LNCAP (cell line): Measurements from ENCODE around the gene C11orf71.

ENCODE experiments used
- TF ChIP-seq, protein P1 (sequence below): fragments of 450-650 bp; IDR thresholded peaks from 2 replicates; pipeline ENCODE4 v1.5.1; 2017; ENCODE audit warnings: mild to moderate bottlenecking

C11orf71 gene, protein sequence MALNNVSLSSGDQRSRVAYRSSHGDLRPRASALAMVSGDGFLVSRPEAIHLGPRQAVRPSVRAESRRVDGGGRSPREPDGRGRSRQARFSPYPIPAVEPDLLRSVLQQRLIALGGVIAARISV

DNA sequence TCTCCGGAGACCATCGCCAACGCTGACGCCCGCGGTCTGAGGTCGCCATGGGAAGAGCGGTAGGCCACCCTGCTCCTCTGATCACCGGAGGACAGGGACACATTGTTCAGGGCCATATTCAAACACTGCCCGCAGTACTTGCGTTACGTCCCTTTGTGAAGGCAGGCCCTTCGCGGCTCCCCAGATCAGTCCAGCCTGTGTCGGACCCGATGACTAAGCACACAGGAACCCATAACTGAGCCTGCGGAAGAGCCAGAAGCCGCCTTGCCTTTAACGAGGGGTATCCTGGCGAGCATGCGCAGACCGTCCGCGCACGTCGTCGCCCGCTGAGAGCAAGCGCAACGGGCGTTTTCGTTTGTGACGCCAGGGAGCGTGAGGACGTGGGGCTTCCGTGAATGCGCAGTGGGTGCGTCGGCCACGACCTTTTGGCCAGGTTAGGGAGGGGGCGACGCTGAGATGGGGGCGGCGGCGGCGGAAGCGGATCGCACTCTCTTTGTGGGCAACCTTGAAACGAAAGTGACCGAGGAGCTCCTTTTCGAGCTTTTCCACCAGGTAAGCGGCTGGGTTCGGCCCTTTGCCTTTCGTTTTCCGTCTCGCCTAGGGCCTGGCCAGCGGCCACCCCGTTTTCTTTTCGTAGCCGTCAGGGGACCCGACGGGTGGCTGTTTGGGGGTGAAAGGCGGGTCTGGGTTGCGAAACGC, at the start of gene C11orf71, which contains the start of gene RBM7:
Gene C11orf71 (minus strand): TSS at position 296 of the 699 bp plus-strand sequence. CDS start 180 bp downstream, at position 116.
Gene RBM7 (plus strand): TSS at position 451 of the 699 bp plus-strand sequence. CDS start 6 bp downstream, at position 457.
- TF ChIP-seq, protein P1, sequence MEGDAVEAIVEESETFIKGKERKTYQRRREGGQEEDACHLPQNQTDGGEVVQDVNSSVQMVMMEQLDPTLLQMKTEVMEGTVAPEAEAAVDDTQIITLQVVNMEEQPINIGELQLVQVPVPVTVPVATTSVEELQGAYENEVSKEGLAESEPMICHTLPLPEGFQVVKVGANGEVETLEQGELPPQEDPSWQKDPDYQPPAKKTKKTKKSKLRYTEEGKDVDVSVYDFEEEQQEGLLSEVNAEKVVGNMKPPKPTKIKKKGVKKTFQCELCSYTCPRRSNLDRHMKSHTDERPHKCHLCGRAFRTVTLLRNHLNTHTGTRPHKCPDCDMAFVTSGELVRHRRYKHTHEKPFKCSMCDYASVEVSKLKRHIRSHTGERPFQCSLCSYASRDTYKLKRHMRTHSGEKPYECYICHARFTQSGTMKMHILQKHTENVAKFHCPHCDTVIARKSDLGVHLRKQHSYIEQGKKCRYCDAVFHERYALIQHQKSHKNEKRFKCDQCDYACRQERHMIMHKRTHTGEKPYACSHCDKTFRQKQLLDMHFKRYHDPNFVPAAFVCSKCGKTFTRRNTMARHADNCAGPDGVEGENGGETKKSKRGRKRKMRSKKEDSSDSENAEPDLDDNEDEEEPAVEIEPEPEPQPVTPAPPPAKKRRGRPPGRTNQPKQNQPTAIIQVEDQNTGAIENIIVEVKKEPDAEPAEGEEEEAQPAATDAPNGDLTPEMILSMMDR, result no peak

DNA sequence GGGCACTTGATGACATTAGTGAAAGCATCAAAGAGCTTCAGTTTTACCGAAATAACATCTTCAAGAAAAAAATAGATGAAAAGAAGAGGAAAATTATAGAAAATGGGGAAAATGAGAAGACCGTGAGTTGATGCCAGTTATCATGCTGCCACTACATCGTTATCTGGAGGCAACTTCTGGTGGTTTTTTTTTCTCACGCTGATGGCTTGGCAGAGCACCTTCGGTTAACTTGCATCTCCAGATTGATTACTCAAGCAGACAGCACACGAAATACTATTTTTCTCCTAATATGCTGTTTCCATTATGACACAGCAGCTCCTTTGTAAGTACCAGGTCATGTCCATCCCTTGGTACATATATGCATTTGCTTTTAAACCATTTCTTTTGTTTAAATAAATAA, 49.5 kb upstream of the C11orf71 start:
- TF ChIP-seq, protein P1, result no peak

DNA sequence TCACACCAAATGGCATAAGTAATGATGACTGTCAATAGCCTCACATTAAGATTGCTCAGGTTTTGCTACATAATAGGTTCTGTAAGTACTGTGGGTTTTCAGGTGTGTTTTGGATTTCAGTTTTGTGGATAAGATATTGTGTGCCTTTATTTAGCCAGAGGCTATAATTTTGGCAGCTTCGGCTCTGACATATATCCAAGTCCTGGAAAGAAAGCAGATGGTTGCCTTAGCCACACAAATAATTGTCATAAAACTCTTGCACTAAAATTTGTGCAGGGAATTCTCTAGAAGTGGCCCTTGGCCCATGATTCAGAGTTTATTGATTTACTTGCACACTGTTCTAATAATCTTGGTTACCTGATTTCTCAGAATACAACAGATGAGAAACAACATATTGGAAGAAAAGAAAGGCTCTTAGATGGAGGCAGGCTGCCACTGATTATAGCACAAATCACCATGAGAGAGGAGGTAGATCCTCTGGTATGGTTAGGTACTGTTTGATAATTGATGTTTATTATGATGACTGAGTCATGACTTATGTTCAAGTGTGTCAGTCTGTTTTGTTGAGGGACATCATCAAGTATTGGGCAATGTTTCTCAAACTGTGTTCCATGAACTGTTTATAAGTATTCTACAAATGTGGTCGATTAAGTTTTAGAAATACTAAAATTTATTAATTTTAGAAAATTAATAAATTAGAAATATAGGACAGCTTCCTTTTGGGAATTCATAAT, 48.6 kb upstream of the C11orf71 start:
- TF ChIP-seq, protein P1, result no peak

DNA sequence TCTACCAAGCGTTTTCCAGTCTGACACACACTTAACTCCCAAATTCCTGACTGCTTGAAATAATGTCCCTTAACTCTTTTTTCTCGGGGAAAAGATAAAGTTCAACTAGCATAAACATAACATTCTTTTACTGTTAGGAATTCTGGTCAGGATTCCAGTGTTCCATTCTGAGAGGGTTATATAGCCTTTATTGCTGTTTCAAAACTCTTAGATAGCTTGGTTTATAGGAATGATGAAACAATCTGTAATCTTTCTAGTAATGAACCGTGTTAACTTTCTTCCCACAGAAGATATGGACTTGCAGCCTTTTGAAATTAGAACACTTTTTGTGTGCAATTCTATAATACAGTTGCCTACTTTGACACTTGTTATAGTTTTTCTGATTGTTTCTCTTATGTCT, 47.6 kb upstream of the C11orf71 start:
- TF ChIP-seq, protein P1, result no peak

DNA sequence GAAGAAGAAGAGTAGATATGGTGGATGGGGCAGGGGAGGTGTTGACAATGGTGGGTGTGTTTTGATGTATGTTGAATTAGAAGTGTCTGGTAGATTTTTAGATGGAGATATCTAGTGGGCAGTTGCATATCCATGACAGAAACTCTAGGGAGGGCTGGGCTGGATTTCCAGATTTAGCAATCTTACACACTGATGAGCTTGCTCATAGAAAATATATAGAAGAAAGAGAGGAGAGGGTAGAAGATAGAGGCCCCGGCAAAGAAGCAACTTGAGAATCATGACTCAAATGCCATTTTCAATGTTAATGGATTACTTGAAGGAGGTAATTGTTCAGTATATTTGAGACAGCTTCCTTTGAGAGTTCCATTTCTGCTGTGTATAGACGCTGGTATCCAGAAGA, 47.1 kb upstream of the C11orf71 start:
- TF ChIP-seq, protein P1, result no peak

DNA sequence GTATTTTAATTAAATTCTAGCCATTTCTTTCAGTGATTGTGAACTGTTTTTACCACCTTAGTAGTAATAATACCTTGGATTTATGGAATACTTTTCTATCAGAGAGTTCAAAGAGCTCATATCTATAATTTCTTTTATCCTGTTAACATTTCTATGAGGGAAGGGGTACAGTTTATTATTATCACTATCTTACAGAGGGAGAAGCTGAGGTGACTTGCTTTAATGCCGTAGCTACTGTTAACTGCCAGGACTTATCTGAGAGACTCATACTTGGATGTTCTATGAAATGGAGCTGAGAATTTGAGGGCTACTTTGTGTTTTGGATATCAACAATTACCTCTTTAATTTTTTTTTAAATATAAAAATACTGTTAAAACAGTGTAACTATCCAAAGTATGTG, 42.2 kb upstream of the C11orf71 start:
- TF ChIP-seq, protein P1, result no peak

DNA sequence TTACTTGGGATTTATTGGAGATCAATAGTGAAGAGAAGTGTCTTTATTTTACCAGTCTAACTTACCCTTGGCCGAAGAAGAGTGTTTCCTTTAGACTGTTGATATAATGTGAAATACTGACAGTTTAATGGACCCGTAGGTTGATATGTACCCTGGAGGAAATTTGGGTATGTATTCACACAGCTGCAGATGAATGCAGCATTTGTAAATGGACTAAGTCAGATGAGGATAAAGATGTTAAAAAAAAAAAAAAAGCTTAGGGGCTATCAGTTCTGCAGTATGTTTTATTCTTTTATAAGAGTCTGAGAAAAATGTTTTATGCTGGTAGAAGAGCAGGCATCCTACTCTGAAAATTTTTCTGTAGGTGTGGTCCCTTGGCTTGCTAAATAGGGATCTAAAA, 41.6 kb upstream of the C11orf71 start:
- TF ChIP-seq, protein P1, result no peak
